Panc1 (cell line): ENCODE data around the gene NDUFAF7.

ENCODE experiments used
- CTCF ChIP-seq: fragments of 450-650 bp; IDR thresholded peaks from 2 replicates; pipeline ENCODE4 v1.5.1; 2017; ENCODE audit warnings: mild to moderate bottlenecking
- POLR2AphosphoS5 ChIP-seq: IDR thresholded peaks from 2 replicates; pipeline ENCODE4 v1.6.1; 2012; ENCODE audit warnings: mild to moderate bottlenecking, low read depth, low read length, moderate library complexity
- REST ChIP-seq, 2 experiments: IDR thresholded peaks; 2 replicates each; pipeline ENCODE4 v1.6.1; 2011 to 2012; ENCODE audit warnings: low read depth in 2 of 2, control low read depth in 1 of 2, low read length in 1 of 2, mild to moderate bottlenecking in 1 of 2, moderate library complexity in 1 of 2; ENCODE audit not compliant: insufficient read depth in 1 of 2
- SIN3A ChIP-seq: IDR thresholded peaks from 2 replicates; pipeline ENCODE4 v1.6.1; 2012; ENCODE audit warnings: low read depth, mild to moderate bottlenecking, low read length, moderate library complexity, borderline replicate concordance; ENCODE audit not compliant: insufficient read depth
- TCF7L2 ChIP-seq: IDR thresholded peaks from 2 replicates; pipeline ENCODE4 v1.6.1; 2011; ENCODE audit warnings: mild to moderate bottlenecking, low read depth, low read length, inconsistent platforms

- TF ChIP-seq CTCF (no peak), POLR2AphosphoS5 (no peak), SIN3A (no peak), REST (IDR thresholded peaks at IDR 0.05; ENCODE audit: insufficient read depth in 1 of 2, low read depth in 2 of 2, low read length in 1 of 2) (no peak), TCF7L2 (no peak)
Observed at GRCh38 chr2:37282746-37283145, 51.3 kb downstream of the NDUFAF7 start.
